IPS-NIHi11 (cell line): Measurements from ENCODE around the gene NPDC1.

ENCODE experiments used
- DNase-seq: peaks from one replicate; pipeline ENCODE4 v3.0.0; 2012; ENCODE audit warnings: mixed read lengths, low spot score

NPDC1 gene

GRCh38 chr9:137046088-137046787 is at the start of gene NPDC1:
Gene NPDC1 (minus strand): TSS chr9:137046177. CDS start chr9:137045989, 188 bp downstream.
- peak; percentile 93 for DNase-seq

- DNase-seq, result no peak
Measured at GRCh38 chr9:137089232-137089947, 43.4 kb upstream of the NPDC1 start.

DNA sequence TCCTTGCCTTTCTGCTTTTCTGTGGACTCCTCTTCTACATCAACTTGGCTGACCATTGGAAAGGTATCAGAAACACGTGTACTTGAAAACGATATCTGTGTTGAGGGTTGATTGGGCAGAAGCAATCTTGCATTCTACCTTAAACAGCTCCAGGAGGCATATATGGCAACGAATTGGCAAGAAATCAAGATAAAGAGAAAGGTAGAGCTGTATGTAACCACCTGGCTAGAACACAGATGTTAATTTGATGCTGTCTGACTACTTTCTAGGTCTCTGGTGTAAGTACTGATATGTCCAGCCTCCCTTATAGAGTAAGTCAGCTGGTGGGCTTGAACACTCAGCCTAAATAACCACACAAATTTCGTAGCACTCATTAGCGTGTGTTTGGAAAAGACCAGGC is 42.1 kb upstream of the NPDC1 start:
- no peak for DNase-seq

DNA sequence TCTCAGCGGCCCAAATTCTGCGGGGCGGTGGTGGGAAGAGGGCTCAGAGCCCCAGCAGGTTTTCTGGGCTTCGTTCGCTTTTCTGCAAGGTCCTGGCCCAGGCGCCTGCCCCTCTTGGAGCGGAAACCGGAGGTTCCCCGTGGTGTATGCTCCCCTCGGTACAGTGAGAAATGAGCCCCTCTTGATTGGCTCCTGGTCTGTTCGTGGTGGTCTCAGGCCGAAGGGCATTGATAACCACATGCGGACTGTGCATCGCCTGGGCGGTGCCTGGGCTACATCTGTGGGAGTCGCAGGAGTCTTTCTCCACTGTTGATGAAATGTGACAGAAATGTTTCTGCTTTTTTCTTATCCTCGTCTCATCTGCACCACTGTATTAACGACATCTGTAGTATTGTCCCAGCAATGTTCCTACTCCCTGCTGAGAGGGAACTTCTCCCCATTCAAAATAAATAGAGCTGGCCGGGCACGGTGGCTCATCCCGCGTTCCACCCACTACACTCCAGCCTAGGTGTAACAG is 41.5 kb upstream of the NPDC1 start:
- peak; percentile 34 for DNase-seq

DNA sequence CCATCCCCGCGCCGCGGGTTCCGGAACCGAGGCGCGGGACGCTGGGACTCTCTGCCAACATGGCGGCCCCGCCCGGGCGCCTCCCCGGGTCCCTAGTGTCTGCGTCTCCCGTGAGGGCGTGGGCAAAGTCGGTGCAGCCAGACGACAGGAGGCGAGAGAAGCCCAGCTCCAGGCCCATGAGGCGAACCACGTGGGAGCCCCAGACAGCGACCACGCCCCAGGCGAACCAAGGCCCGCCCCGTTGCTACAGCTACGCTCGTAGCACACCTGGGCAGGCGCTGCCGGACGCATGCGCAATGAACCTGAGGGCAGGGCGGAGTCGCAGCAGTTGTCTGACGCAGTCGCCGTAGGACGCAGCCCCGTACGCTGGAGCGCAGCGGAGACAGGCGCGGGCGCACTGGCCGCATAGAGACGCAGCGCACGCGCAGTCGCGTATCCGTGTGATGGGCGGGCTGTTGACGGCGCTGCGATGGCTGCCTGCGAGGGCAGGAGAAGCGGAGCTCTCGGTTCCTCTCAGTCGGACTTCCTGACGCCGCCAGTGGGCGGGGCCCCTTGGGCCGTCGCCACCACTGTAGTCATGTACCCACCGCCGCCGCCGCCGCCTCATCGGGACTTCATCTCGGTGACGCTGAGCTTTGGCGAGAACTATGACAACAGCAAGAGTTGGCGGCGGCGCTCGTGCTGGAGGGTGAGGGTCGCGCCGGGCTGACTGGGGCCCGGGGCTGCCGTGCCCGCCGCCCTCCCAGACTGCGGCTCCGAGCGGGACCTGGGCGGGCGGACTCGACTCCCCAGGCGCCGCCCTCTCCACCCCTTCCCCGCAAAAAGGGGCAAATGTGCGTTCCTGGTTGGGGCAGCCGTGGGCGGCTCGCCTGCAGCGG is 40.8 kb upstream of the NPDC1 start, which contains the start of gene MAN1B1:
MAN1B1 (plus strand) TSS at position 455 of the 878 bp plus-strand sequence; CDS start at position 470, 15 bp downstream.
- peak; percentile 97 for DNase-seq

- no peak for DNase-seq
Measured at GRCh38 chr9:137085920-137086530, 40.0 kb upstream of the NPDC1 start.

- no peak for DNase-seq
Measured at GRCh38 chr9:137084526-137084925, 38.5 kb upstream of the NPDC1 start.

GRCh38 chr9:137083394-137084004 is 37.5 kb upstream of the NPDC1 start:
- no peak for DNase-seq

- no peak for DNase-seq
Measured at GRCh38 chr9:137082925-137083290, 36.9 kb upstream of the NPDC1 start.

GRCh38 chr9:137082222-137082924 is 36.4 kb upstream of the NPDC1 start:
- no peak for DNase-seq

GRCh38 chr9:137080260-137081122 is 34.5 kb upstream of the NPDC1 start:
- no peak for DNase-seq

GRCh38 chr9:137079401-137079787 is 33.4 kb upstream of the NPDC1 start:
- no peak for DNase-seq

- DNase-seq, result peak; percentile 72
Measured at GRCh38 chr9:137078701-137079400, 32.9 kb upstream of the NPDC1 start.

- DNase-seq, result no peak
Measured at GRCh38 chr9:137077758-137078693, 32.0 kb upstream of the NPDC1 start.

GRCh38 chr9:137077010-137077747 is 31.2 kb upstream of the NPDC1 start, which contains the start of gene UAP1L1:
Gene UAP1L1 (plus strand): TSS chr9:137077517. CDS start chr9:137077533, 16 bp downstream.
- peak; percentile 55 for DNase-seq

DNA sequence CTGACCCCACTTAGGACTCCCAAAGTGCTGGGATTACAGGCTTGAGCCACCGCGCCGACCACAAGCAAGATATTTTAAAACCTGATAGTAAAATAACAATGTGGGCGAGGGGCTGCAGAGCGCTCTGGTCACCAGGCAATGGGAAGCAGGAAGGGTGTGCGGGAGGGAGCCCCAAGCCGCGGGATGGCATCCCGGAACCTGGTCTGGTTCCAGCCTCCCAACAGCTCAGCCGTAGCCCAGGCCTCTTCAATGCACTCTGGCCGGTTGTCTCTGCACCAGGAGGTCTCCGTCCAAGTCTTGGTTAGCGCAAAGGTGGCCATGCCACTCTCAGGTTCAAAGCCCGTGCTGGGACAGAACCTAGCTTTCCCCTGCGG is 30.6 kb upstream of the NPDC1 start:
- DNase-seq, result no peak

DNA sequence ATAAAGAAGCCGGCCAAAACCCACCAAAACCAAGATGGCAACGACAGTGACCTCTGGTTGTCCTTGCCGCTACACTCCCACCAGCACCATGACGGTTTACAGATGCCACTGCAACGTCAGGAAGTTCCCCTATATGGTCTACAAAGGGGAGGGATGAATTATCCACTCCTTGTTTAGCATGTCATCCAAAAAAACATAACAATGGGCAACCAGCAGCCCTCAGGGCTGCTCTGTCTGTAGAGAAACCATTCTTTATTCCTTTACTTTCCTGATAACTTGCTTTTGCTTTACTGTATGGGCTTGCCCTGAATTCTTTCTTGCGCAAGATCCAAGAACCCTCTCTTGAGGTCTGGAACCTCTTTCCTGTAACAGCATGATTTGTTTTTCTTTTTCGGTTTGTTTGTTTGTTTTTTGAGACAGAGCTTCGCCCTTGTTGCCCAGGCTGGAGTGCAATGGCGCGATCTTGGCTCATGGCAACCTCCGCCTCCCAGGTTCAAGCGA is 29.3 kb upstream of the NPDC1 start:
- DNase-seq, result no peak
